Activated T-cell treated with anti-CD3 and anti-CD28 coated beads for 24 hours (primary cell): ENCODE results near the gene TBC1D28.
A peak's percentile ranks its signal among the peaks of the same experiment; 100 is the strongest.
"Not testable (repeated sequence)": the region's sequence is repeated elsewhere in the genome, so short reads cannot be mapped to it uniquely, and the experiment has no call there.

Source experiments
- DNase-seq: peaks from one replicate; pipeline ENCODE4 v3.0.0-alpha.2; 2020; ENCODE audit warnings: low read depth

Gene TBC1D28

GRCh38 chr17:18644291-18644690 is at the start of gene TBC1D28:
Gene TBC1D28 (minus strand): TSS chr17:18644391. CDS start chr17:18641352, 3,039 bp downstream.
- not testable (repeated sequence) for DNase-seq

- not testable (repeated sequence) for DNase-seq
Measured at GRCh38 chr17:18682668-18683067, 38.5 kb upstream of the TBC1D28 start.

GRCh38 chr17:18681767-18682571 is 37.8 kb upstream of the TBC1D28 start, which contains the start of gene FOXO3B:
Gene FOXO3B (minus strand): TSS chr17:18682314. CDS start chr17:18681651, 663 bp downstream.
- peak; percentile 65 for DNase-seq

- DNase-seq: not testable (repeated sequence)
Measured at GRCh38 chr17:18677381-18677780, 33.2 kb upstream of the TBC1D28 start.

GRCh38 chr17:18676928-18677327 is 32.7 kb upstream of the TBC1D28 start:
- DNase-seq: not testable (repeated sequence)

GRCh38 chr17:18672395-18673227 is 28.4 kb upstream of the TBC1D28 start:
- DNase-seq: not testable (repeated sequence)

- not testable (repeated sequence) for DNase-seq
Measured at GRCh38 chr17:18668625-18669024, 24.4 kb upstream of the TBC1D28 start.

GRCh38 chr17:18667535-18667934 is 23.3 kb upstream of the TBC1D28 start:
- DNase-seq: not testable (repeated sequence)

GRCh38 chr17:18666326-18666725 is 22.1 kb upstream of the TBC1D28 start:
- not testable (repeated sequence) for DNase-seq

GRCh38 chr17:18661924-18662624 is 17.9 kb upstream of the TBC1D28 start:
- DNase-seq: not testable (repeated sequence)

- not testable (repeated sequence) for DNase-seq
Measured at GRCh38 chr17:18650094-18650493, 5.9 kb upstream of the TBC1D28 start.

- not testable (repeated sequence) for DNase-seq
Measured at GRCh38 chr17:18643124-18643523, 1.1 kb downstream of the TBC1D28 start.

- not testable (repeated sequence) for DNase-seq
Measured at GRCh38 chr17:18638357-18638756, 5.8 kb downstream of the TBC1D28 start.

- not testable (repeated sequence) for DNase-seq
Measured at GRCh38 chr17:18636237-18636636, 8.0 kb downstream of the TBC1D28 start.

GRCh38 chr17:18635773-18636172 is 8.4 kb downstream of the TBC1D28 start:
- DNase-seq: not testable (repeated sequence)

- DNase-seq: not testable (repeated sequence)
Measured at GRCh38 chr17:18634550-18635263, 9.5 kb downstream of the TBC1D28 start.

GRCh38 chr17:18626152-18626870 is 17.9 kb downstream of the TBC1D28 start:
- DNase-seq: no peak

- DNase-seq: peak; percentile 94
Measured at GRCh38 chr17:18625509-18626104, 18.6 kb downstream of the TBC1D28 start.

- DNase-seq: not testable (repeated sequence)
Measured at GRCh38 chr17:18624862-18625501, 19.2 kb downstream of the TBC1D28 start.

- not testable (repeated sequence) for DNase-seq
Measured at GRCh38 chr17:18617613-18618012, 26.6 kb downstream of the TBC1D28 start.
